Spleen (tissue), 7 donors: ENCODE data around the gene KIF6.

Source experiments
- POLR2AphosphoS5 ChIP-seq, 3 donors: sonication (generic); formaldehyde crosslinking; IDR thresholded peaks; one replicate each; pipeline ENCODE4 v1.5.1; 2017; ENCODE audit warnings: antibody characterized with exemption in 3 of 3
- TF ChIP-seq, protein P1 (sequence below), 11 experiments: fragments of 200-600 bp in 7 of 11; fragments of 450-650 bp in 4 of 11; sonication (generic) in 4 of 11; IDR thresholded peaks in 8 of 11; conservative IDR thresholded peaks in 3 of 11; 1 replicate in 7 of 11; 2 replicates in 4 of 11; pipeline versions ENCODE4 v1.4.0 to v1.8.0; 2016 to 2021; ENCODE audit warnings: antibody characterized with exemption in 11 of 11, inconsistent platforms in 4 of 11, mild to moderate bottlenecking in 1 of 11
- donor health status: DM: no; HTN: no; CAD: no; lungs with moderate emphysema.
- donor health status: DM: no; HTN: no; CAD: no.
- donor health status: DM: no; HTN: no; CAD: no.

DNA sequence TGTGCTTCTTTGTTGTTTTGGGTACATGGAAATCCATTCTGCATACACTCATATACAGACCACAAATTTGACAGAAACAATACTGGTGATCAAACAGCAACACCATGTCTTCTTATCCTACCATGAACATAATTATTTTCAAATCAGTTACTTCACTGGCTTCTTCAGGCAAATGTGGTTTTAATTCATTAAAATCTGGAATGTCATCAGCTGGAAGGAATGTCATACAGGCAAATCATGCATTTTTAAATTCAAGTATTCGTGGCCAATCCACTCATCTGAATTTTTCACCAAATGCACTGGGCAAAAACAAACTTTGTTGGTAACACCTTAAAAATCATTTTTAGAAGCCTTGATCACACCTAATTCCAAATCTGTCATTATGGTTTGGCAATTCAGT lies 59.3 kb downstream of the KIF6 start:
- TF ChIP-seq, protein P1, sequence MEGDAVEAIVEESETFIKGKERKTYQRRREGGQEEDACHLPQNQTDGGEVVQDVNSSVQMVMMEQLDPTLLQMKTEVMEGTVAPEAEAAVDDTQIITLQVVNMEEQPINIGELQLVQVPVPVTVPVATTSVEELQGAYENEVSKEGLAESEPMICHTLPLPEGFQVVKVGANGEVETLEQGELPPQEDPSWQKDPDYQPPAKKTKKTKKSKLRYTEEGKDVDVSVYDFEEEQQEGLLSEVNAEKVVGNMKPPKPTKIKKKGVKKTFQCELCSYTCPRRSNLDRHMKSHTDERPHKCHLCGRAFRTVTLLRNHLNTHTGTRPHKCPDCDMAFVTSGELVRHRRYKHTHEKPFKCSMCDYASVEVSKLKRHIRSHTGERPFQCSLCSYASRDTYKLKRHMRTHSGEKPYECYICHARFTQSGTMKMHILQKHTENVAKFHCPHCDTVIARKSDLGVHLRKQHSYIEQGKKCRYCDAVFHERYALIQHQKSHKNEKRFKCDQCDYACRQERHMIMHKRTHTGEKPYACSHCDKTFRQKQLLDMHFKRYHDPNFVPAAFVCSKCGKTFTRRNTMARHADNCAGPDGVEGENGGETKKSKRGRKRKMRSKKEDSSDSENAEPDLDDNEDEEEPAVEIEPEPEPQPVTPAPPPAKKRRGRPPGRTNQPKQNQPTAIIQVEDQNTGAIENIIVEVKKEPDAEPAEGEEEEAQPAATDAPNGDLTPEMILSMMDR (IDR thresholded peaks at IDR 0.05 in 8 of 11, conservative IDR thresholded peaks at IDR 0.05 in 3 of 11), result no peak
- TF ChIP-seq POLR2AphosphoS5 (IDR thresholded peaks at IDR 0.05), result no peak
